ENCODE results near the gene SGIP1.

Gene SGIP1

GRCh38 chr1:66617362-66618184 lies 83.6 kb downstream of the SGIP1 start:
- no peak for FAIRE-seq

GRCh38 chr1:66618390-66618789 lies 84.4 kb downstream of the SGIP1 start:
- no peak for FAIRE-seq

- no peak for FAIRE-seq
Measured at GRCh38 chr1:66623812-66624211, 89.9 kb downstream of the SGIP1 start.

GRCh38 chr1:66624412-66625060 lies 90.6 kb downstream of the SGIP1 start:
- no peak for FAIRE-seq

- no peak for FAIRE-seq
Measured at GRCh38 chr1:66626261-66626660, 92.3 kb downstream of the SGIP1 start.

- FAIRE-seq, result no peak
Measured at GRCh38 chr1:66628926-66629325, 95.0 kb downstream of the SGIP1 start.

- FAIRE-seq, result peak; percentile 88
Measured at GRCh38 chr1:66633159-66633558, 99.2 kb downstream of the SGIP1 start.

- no peak for FAIRE-seq
Measured at GRCh38 chr1:66637146-66637545, 103.2 kb downstream of the SGIP1 start.

- FAIRE-seq, result no peak
Measured at GRCh38 chr1:66641891-66642473, 108.0 kb downstream of the SGIP1 start.

GRCh38 chr1:66642992-66643391 lies 109.0 kb downstream of the SGIP1 start:
- FAIRE-seq, result no peak

GRCh38 chr1:66644331-66644730 lies 110.4 kb downstream of the SGIP1 start:
- no peak for FAIRE-seq

GRCh38 chr1:66648901-66649595 lies 115.1 kb downstream of the SGIP1 start:
- no peak for FAIRE-seq

GRCh38 chr1:66652556-66652955 lies 118.6 kb downstream of the SGIP1 start:
- FAIRE-seq, result no peak

- no peak for FAIRE-seq
Measured at GRCh38 chr1:66654643-66655042, 120.7 kb downstream of the SGIP1 start.

GRCh38 chr1:66671455-66671854 lies 137.5 kb downstream of the SGIP1 start:
- FAIRE-seq, result no peak

- peak; percentile 86 for FAIRE-seq
Measured at GRCh38 chr1:66676613-66677298, 142.8 kb downstream of the SGIP1 start.

- no peak for FAIRE-seq
Measured at GRCh38 chr1:66678146-66678545, 144.2 kb downstream of the SGIP1 start.

- FAIRE-seq, result no peak
Measured at GRCh38 chr1:66679140-66679539, 145.2 kb downstream of the SGIP1 start.

GRCh38 chr1:66681686-66682085 lies 147.7 kb downstream of the SGIP1 start:
- FAIRE-seq, result no peak

GRCh38 chr1:66682106-66682505 lies 148.2 kb downstream of the SGIP1 start:
- no peak for FAIRE-seq

- no peak for FAIRE-seq
Measured at GRCh38 chr1:66684353-66684752, 150.4 kb downstream of the SGIP1 start.

GRCh38 chr1:66685265-66685664 lies 151.3 kb downstream of the SGIP1 start:
- no peak for FAIRE-seq

GRCh38 chr1:66685670-66686069 lies 151.7 kb downstream of the SGIP1 start:
- FAIRE-seq, result no peak
